ENCODE results near the gene CDK10.
"Not testable (repeated sequence)": the region's sequence is repeated elsewhere in the genome, so short reads cannot be mapped to it uniquely, and the experiment has no call there.

Gene CDK10

DNA sequence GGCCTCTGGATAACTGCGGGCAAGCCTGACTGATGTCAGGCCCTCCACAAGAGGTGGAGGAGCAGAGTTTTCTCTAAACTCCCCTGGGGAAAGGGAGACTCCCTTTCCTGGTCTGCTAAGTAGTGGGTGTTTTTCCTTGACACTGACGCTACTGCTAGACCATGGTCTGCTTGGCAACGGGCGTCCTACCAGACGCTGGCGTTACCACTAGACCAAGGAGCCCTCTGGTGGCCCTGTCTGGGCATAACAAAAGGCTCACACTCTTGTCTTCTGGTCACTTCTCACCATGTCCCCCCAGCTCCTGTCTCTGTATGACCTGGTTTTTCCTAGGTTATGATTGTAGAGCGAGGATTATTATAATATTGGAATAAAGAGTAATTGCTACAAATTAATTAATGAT, 19.5 kb upstream of the CDK10 start:
- not testable (repeated sequence) for H3K9me3 ChIP-seq (ENCODE audit: control insufficient read depth, low read length); H3K9ac ChIP-seq; H3K79me2 ChIP-seq

GRCh38 chr16:89667633-89668032, 18.9 kb upstream of the CDK10 start:
- no peak overlapping the region for H2AFZ ChIP-seq
- no peaks in the 10 kb centered on the region for H3K27me3 ChIP-seq (ENCODE audit: control insufficient read depth, insufficient read depth, low read length)
- H3K79me2 ChIP-seq = no peaks in the 10 kb centered on the region
- no peak overlapping the region for H3K9ac ChIP-seq
- no peak overlapping the region for H3K4me2 ChIP-seq (ENCODE audit: low read length)
- no peaks in the 10 kb centered on the region for H3K9me3 ChIP-seq (ENCODE audit: control insufficient read depth, low read length)
- no peak overlapping the region for H3K4me3 ChIP-seq (ENCODE audit: low read depth, low read length)
- H3K4me1 ChIP-seq = no peaks in the 10 kb centered on the region
- no peak for TF ChIP-seq CTCF (IDR thresholded peaks at IDR 0.05)
- H3K27ac ChIP-seq = no peak overlapping the region
- H3K36me3 ChIP-seq (ENCODE audit: control insufficient read depth, insufficient read depth, low read length) = no peaks in the 10 kb centered on the region

More for the DNA sequence above, 19.5 kb upstream of the CDK10 start:
- not testable (repeated sequence) for H3K4me3 ChIP-seq (ENCODE audit: low read depth, low read length); H3K27ac ChIP-seq; H3K4me2 ChIP-seq (ENCODE audit: low read length); H2AFZ ChIP-seq; H3K27me3 ChIP-seq (ENCODE audit: control insufficient read depth, insufficient read depth, low read length); H3K36me3 ChIP-seq (ENCODE audit: control insufficient read depth, insufficient read depth, low read length); H3K4me1 ChIP-seq
- TF ChIP-seq CTCF (IDR thresholded peaks at IDR 0.05) = peak; percentile 11

DNA sequence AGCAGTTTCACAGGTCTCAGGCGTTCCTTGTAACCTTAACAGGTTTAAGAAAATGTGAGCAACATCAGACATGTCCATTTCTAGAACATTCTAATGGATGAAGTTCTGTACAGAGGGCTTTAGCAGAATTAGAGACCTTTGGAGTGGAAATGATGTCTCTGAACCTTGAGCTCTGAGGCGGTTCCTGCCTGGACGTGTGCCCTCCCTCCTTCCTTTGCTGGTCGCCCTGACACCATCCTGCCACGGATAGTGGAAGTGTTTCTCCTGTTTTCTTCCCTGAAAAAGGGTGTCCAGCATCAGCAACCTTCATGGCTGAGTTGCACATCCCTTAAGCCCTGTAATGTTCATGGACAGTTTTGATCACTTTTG, 17.7 kb upstream of the CDK10 start:
- no peak overlapping the region for H3K4me2 ChIP-seq (ENCODE audit: low read length)
- no peak overlapping the region for H2AFZ ChIP-seq
- no peaks in the 10 kb centered on the region for H3K79me2 ChIP-seq
- no peaks in the 10 kb centered on the region for H3K36me3 ChIP-seq (ENCODE audit: control insufficient read depth, insufficient read depth, low read length)
- TF ChIP-seq CTCF (IDR thresholded peaks at IDR 0.05) = no peak
- no peaks in the 10 kb centered on the region for H3K4me1 ChIP-seq
- H3K4me3 ChIP-seq (ENCODE audit: low read depth, low read length) = no peak overlapping the region
- no peaks in the 10 kb centered on the region for H3K27me3 ChIP-seq (ENCODE audit: control insufficient read depth, insufficient read depth, low read length)
- no peaks in the 10 kb centered on the region for H3K9me3 ChIP-seq (ENCODE audit: control insufficient read depth, low read length)
- H3K9ac ChIP-seq = no peak overlapping the region
- H3K27ac ChIP-seq = no peak overlapping the region

GRCh38 chr16:89669755-89670154, 16.7 kb upstream of the CDK10 start:
- H3K4me3 ChIP-seq (ENCODE audit: low read depth, low read length) = no peak overlapping the region
- no peak overlapping the region for H3K27ac ChIP-seq
- no peaks in the 10 kb centered on the region for H3K9me3 ChIP-seq (ENCODE audit: control insufficient read depth, low read length)
- no peaks in the 10 kb centered on the region for H3K79me2 ChIP-seq
- no peaks in the 10 kb centered on the region for H3K27me3 ChIP-seq (ENCODE audit: control insufficient read depth, insufficient read depth, low read length)
- no peak overlapping the region for H3K9ac ChIP-seq
- no peak overlapping the region for H2AFZ ChIP-seq
- no peaks in the 10 kb centered on the region for H3K36me3 ChIP-seq (ENCODE audit: control insufficient read depth, insufficient read depth, low read length)
- no peak overlapping the region for H3K4me2 ChIP-seq (ENCODE audit: low read length)
- no peak for TF ChIP-seq CTCF (IDR thresholded peaks at IDR 0.05)
- no peaks in the 10 kb centered on the region for H3K4me1 ChIP-seq

DNA sequence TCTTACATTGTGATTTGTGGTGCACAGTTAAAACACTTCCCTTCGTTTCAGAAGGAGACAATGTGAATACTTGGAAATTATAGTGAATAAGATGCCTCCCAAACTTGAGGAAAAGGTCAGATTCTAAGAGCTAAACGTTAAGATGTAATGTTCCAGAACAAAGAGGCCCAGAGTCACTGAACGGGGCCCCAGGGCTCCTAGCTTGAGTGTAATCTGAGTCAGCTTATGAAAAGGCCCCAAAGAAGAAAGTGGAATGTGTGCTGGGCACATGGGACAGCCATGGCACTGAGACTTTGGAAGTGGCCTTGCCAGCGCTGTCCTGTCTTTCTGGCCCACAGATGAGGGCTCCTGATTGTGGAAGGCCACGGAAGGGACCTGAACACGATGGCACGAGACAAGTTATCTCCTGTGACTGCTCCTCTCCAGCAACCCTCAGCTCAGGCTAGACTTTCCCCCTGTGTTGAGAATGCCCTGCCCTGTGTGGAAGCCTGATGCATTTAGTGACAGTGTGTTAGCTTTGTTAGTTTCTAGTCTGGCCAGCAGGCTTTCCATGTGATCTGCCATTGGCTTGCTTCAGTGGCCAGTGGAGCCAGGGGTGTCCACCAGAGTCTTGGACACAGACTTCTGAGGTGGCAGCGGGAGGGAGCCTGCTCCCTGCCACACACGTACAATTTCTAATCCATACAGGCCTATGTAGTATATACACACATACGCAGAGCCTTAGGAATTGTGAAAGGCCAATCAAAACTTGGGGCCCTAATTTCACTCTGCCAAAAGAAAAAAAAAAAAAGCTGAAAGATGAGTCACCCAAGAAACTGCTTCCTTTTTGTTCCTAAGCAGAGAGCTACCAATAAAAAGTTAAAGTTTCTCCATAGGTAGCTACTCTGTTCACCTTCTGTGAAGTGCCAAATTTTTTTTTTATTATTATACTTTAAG, 15.7 kb upstream of the CDK10 start:
- no peak overlapping the region for H3K4me3 ChIP-seq (ENCODE audit: low read depth, low read length)
- no peak overlapping the region for H3K4me2 ChIP-seq (ENCODE audit: low read length)
- H3K36me3 ChIP-seq (ENCODE audit: control insufficient read depth, insufficient read depth, low read length) = no peaks in the 10 kb centered on the region
- H3K27ac ChIP-seq = no peak overlapping the region
- H3K9me3 ChIP-seq (ENCODE audit: control insufficient read depth, low read length) = no peaks in the 10 kb centered on the region
- H3K27me3 ChIP-seq (ENCODE audit: control insufficient read depth, insufficient read depth, low read length) = no peaks in the 10 kb centered on the region
- no peaks in the 10 kb centered on the region for H3K79me2 ChIP-seq
- H2AFZ ChIP-seq = no peak overlapping the region
- no peak overlapping the region for H3K9ac ChIP-seq
- H3K4me1 ChIP-seq = no peaks in the 10 kb centered on the region
- TF ChIP-seq CTCF (IDR thresholded peaks at IDR 0.05) = no peak

GRCh38 chr16:89671565-89671964, 14.9 kb upstream of the CDK10 start:
- H3K36me3 ChIP-seq (ENCODE audit: control insufficient read depth, insufficient read depth, low read length); H3K27me3 ChIP-seq (ENCODE audit: control insufficient read depth, insufficient read depth, low read length); H3K9me3 ChIP-seq (ENCODE audit: control insufficient read depth, low read length); H3K9ac ChIP-seq; H3K4me3 ChIP-seq (ENCODE audit: low read depth, low read length); H2AFZ ChIP-seq; H3K4me1 ChIP-seq; H3K79me2 ChIP-seq; H3K4me2 ChIP-seq (ENCODE audit: low read length); H3K27ac ChIP-seq: not testable (repeated sequence)

All from parathyroid adenoma (tissue), 2 donors.